GM15510 (cell line): ENCODE data around the gene ERGIC1.

Experiments
- POLR2A ChIP-seq: IDR thresholded peaks from 3 replicates; pipeline ENCODE4 v1.6.1; 2011; ENCODE audit warnings: borderline replicate concordance; ENCODE audit not compliant: insufficient read length; ENCODE audit errors: extremely low read depth

The ERGIC1 gene

DNA sequence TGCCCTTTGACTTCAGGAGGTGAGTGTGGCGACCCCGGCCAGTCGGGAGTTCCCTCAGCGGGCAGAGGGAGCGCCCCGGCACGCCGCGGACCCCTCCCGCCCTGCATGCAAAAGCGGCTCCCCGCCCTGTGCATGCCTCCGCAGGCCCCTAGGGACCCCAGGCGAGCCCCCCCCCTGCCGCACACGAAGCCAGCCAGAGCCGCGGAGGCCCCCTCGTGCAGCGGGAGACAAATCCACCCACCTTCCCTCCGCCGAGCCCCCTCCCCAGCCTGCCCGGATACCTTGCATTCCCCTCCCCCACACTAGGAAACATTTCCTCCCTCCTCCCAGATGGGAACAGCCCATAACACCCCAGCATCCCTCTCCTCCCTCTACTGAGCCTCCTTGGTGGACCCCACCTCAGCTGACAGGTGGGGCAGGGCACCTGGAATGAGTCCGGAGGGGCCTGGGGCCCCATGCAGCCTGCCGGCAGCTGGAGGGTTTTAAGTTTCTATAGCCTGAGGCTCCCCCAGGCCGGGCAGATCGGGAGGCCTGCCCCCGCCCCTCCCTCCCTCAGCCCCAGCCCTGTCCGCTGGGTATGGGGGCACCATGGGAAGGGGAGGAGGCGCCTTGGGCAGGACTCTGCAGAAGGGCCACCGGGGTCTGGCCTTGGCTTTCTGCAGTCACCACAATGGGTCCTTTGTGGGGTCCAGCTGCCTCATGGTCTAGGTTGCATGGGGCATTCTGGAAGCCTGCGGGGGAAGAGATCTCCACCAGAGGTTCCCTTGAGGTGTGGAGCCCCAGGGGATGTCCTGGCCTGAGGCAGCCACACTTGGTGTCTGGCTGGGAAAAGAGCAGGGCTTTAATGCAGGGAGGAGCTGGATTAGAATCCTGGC is 601 bp downstream of the ERGIC1 start:
- no peak for TF ChIP-seq POLR2A

DNA sequence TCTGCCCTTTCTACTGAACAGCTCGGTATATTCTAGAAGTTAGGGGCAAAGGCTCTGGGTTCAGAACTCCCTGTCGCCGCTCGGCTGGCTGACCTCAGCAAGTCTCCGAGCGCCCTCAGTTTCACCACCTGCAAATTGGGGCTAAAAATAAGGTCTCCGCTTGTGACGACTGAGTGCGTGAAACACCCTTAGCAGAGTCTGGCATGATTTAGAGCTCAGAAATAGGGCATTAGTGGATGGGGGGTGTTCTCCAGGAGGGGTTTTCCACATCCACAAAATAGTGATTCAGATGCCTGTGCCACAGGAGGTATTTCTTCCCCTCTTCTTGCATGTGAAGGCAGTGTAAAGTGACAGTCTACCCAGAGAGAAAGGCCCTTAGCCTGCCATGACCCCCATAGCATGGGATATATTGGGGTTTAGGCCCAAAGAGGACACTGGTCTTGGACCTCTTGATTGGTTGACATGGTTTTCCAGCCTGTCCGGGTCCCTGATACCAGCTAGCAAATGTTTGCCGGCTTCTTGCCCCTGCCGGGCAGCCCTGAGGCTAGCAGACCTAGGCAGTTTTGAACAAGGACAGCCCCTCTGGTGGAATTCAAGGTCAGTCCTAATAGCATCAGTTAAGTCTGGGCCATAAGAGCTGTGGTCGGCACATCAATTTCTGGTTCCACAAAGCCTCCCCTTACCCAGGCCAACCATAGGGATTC is 1.4 kb downstream of the ERGIC1 start:
- peak; percentile 10 for TF ChIP-seq POLR2A

- TF ChIP-seq POLR2A, result no peak
Observed at GRCh38 chr5:172835994-172836356, 1.9 kb downstream of the ERGIC1 start.

DNA sequence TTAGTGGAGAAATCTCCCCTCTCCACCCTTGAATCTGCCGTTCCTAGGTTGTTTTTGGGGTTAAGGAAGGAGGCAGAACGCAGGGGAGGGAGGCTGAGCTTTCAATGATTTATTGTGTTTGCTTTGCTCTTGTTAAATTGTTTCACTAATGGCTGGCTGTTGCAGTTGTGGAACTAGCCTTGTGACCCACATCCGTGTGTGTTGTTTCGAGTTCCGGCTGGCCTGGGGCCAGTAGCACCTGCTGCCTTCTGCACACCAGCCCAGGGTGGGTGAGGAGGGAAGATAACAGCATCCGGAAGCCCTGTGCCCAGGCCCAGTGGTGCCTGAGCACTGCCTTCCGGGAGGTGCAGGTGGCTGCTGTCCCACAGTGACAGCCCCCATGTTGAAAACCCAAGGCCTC is 3.6 kb downstream of the ERGIC1 start:
- TF ChIP-seq POLR2A, result peak; percentile 41

GRCh38 chr5:172838151-172838875 is 4.3 kb downstream of the ERGIC1 start:
- TF ChIP-seq POLR2A, result no peak

- no peak for TF ChIP-seq POLR2A
Observed at GRCh38 chr5:172839669-172840431, 5.8 kb downstream of the ERGIC1 start.

- no peak for TF ChIP-seq POLR2A
Observed at GRCh38 chr5:172840432-172841154, 6.5 kb downstream of the ERGIC1 start.

- TF ChIP-seq POLR2A, result no peak
Observed at GRCh38 chr5:172841256-172841655, 7.2 kb downstream of the ERGIC1 start.

GRCh38 chr5:172843825-172844576 is 9.9 kb downstream of the ERGIC1 start:
- no peak for TF ChIP-seq POLR2A

DNA sequence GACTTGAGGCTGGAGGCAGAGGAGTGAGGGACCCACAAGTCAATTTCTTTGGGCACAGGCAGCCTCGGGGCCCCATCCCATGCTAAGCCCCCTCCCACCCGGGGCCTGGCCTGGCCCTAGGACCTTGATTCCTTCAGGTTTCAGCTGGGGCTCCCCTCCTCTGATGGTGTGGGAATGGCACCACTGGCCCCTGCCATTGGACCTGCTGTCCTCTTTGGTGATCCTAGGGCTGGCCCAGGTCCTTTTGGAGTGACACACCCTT is 10.5 kb downstream of the ERGIC1 start:
- TF ChIP-seq POLR2A, result no peak

DNA sequence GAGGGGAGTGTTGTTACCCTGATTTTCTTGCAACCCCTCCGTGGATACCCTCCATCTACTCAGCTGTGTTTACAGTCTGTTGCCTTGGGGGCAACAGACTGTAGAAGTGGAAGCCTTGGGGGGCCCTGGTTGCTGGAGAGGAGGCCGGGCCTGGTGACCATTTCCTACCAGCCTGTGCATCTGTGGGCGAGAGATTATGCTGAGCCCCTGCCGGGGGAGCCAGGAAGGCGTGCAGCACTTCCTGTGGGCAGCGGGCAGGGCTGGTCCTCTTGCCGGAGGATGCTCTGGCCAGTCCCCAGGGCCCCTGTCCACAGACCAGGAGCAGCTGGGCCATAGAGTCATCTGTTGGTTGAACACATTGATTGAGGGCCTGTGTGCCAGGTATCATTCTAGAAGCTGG is 11.1 kb downstream of the ERGIC1 start:
- TF ChIP-seq POLR2A, result no peak

DNA sequence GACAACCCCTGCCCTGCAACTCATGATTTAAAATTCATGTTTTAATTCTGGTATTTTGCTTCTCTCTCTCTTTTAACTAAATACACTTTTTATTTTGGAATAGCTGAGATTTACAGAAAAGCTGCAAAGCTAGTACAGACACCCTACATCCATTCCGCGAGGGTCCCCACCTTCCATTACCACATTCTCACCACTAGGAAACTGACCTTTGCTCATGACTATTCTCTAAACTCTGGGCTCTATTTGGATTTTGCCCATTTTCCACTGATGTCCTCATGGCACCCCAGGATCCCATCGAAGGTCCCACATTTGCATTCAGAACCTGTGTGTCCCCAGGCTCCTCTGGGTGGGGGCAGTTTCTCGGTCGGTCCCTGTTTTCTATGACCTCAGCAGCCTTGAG is 11.5 kb downstream of the ERGIC1 start:
- TF ChIP-seq POLR2A, result no peak

DNA sequence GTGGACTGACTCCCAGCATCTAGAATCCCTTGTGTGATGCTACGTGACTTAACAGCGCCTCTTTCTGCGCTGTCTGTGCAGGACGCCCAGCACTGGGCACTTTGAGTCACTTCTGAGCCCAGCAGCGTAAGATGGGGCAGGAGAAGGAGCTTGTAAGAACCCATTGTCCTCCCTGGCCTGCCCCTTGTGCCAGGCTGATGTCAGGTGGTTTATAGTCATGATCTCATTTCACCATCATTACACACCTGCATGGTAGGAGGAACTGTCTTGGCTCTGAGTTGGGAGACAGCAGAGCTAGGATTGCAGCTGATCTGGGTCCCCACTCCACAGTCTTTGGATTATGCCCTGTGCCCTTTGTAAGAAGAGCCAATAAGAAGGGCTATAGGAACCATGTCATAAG is 12.2 kb downstream of the ERGIC1 start:
- TF ChIP-seq POLR2A, result no peak

DNA sequence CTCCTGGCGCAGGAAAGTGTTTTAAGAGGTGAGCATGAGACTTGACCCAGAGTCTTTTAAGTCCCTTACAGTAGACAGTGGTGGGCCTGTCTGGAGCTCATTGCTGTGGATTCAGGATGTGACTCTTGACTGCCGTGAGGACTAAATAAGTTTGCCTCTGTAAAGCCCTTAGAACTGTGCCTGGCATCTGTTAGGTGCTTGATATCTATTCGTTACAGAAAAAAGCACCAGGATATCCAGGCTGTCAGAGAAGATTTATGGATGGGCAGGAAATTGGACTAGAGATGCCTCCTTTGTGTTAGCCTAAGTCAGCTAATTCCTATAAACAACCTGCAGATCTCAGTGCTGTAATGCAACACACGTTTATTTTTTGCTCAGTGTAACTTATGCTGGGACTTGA is 12.6 kb downstream of the ERGIC1 start:
- no peak for TF ChIP-seq POLR2A
